NCI-H82 (cell line): ENCODE measurements around the gene CEMP1.

Experiments
- DNase-seq: peaks from one replicate; lab custom pipeline; 2025; lab: John Stamatoyannopoulos, UW

Gene CEMP1

DNA sequence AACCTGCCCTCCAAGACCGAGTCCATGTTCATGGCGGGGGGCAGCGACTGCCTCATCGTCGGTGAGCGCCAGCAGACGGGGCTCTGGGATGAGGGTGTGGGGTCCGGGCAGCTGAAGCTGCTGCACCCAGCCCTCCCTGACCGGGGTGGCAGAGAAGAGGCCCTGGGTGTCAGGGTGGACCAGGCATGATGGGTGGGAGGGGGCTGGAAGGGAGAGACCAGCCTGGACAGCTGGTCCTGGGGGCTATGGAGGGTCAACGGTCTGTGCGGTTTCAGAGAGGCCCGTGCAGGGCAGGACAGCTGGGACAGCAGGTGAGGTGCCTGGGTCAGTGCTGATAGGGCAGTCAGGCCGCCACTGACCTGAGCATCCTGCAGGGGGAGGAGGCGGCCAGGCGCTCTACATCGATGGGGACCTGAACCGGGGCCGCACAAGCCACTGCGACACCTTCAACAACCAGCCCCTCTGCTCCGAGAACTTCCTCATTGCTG is 30.7 kb downstream of the CEMP1 start:
- no peak for DNase-seq

GRCh38 chr16:2499890-2500429 is 31.2 kb downstream of the CEMP1 start:
- DNase-seq, result no peak

DNA sequence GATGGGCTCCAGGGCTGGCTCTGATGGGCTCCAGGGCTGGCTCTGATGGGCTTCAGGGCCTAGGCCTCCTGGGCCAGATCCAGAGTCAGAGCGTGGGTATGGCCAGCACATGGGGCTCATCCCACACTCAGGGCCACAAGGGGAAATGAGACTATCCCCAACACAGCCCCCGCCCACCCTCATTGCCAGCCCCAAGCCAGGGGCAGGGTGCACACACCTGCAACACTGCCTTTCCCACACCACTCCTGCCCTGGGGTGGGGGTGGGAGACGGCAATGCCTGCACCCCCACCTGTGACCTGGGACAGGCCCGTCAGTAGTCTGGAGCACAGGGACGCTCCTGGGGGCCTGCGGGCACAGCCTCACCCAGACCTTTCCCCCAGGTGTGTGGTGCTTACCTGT is 31.8 kb downstream of the CEMP1 start:
- no peak for DNase-seq

DNA sequence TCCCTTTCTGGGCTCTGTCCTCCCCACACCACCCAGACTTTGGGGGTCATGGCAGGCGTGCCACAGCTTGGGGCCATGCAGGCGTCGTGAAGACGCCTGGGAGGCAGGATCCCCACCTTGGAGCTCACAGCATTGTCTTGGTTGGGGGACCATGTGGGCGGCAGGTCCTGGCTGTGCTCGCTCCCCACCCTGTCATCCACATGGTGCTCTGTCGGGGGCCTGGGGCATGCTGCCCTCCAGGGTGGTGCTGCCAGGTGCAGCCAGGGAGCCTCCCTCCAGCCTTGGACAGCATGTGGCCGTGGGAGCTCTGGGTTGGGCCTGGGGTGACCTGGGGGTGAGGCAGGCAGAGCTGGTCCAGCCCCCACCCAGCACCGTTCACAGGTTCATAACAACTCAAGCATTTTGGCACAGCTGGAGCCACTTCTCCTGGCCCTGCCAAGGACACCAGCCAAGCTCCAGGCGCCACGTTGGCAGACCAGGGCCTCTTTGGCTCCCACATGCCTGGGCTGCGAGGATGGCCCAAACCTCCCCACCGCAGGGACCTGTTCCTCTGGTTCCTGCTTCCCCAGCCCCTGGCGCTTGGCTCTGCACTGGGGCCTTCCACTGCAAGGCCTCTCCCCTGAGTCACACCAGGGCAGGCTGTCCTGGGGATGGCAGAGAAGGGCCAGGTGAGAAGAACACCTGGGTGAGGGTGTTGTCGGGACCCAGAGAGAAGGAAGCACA is 32.5 kb downstream of the CEMP1 start:
- DNase-seq, result no peak

GRCh38 chr16:2497695-2498484 is 33.3 kb downstream of the CEMP1 start:
- DNase-seq, result no peak

DNA sequence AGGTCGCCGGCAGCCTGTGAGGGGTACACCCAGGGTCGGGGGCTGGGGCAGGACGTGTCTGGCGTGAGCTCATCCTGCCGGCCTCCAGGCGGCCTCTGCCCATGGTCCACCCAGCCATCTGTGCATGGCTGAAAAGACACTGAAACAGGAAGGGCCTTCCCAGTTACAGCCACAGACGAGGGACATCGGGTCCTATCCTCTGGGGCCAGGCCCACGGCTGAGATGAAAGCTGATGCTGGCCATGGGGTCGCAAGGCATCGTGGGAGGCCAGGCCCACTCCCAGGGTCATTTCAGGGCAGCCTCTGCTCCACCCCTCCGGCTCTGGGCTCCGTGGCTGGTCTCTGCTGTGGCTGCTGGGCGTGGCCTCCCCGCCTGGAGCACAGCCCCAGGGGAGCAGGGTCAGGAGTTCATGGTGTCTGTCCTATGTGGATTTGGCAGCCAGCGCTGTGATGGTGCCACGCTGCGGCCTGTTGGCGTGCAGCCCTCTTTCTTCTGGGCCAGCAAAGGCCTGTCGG is 34.0 kb downstream of the CEMP1 start:
- no peak for DNase-seq

GRCh38 chr16:2496223-2497115 is 34.7 kb downstream of the CEMP1 start:
- no peak for DNase-seq

DNA sequence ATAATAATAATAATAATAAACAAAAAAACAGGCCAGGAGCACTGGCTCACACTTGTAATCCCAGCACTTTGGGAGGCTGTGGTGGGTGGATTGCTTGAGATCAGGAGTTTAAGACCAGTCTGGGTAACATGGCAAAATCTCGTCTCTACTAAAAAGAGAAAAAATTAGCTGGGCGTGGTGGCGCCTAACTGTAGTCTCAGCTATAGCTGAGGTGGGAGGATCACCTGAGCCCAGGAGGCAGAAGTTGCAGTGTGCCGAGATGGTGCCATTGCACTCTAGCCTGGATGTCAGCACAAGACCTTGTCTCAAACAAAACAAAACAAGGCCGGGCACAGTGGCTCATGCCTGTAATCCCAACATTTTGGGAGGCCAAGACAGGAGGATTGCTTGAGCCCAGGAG is 36.2 kb downstream of the CEMP1 start:
- DNase-seq, result no peak

DNA sequence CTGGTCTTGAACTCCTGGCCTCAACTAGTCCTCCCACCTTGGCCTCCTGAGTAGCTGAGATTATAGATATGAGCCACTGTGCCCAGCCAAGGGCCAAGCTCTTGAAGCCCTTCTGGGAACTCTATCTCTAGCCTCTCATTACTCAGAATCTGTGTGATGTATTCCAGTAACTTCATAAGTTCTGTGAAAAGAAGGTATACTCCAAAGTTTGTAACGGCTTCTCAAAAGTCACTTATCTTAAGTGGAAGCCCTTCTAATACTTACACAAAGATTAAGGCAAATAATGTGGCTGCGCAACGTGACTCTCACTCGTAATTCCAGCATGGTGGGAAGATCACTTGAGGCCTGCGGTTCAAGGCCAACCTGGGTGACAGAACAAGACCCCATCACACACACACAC is 36.6 kb downstream of the CEMP1 start:
- no peak for DNase-seq

DNA sequence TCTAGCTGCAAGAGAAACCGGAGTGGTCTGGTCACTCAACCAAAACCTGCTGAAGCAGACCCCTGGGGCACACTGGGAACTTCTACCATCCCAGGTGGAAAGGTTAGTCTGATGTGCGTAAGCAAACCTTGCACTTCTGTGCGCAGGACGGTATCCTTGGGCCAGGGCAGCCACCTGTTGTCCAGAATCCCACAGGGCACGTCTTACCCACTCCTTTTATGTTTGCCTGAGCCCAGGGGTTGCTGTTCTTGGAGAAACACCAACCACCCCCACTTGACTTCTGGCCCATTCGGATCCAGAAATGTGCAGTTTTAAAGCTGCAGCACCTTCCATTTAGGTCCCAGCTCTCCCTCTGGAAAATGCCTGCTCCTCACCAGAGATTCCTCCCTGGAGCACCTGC is 37.6 kb downstream of the CEMP1 start:
- DNase-seq, result no peak

DNA sequence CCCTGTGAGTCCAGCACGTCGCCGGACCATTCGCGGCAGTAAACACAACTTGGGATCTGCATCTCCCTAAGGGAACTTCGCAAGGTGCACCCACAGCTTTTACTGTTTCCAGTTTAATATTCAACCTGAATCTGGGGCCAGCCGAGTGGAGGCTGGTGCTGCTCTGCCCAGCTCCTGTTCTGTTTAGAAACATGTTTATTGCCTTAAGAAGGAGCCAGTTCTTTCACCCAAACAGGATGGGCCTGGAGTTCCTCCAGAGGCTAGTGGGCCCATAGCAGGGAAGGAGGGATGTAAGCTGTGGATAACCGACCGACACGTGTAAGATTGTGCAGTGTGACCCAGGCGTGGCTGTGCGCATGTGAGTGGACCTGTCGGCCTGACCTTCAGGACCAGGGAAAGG is 38.9 kb downstream of the CEMP1 start:
- DNase-seq, result no peak

DNA sequence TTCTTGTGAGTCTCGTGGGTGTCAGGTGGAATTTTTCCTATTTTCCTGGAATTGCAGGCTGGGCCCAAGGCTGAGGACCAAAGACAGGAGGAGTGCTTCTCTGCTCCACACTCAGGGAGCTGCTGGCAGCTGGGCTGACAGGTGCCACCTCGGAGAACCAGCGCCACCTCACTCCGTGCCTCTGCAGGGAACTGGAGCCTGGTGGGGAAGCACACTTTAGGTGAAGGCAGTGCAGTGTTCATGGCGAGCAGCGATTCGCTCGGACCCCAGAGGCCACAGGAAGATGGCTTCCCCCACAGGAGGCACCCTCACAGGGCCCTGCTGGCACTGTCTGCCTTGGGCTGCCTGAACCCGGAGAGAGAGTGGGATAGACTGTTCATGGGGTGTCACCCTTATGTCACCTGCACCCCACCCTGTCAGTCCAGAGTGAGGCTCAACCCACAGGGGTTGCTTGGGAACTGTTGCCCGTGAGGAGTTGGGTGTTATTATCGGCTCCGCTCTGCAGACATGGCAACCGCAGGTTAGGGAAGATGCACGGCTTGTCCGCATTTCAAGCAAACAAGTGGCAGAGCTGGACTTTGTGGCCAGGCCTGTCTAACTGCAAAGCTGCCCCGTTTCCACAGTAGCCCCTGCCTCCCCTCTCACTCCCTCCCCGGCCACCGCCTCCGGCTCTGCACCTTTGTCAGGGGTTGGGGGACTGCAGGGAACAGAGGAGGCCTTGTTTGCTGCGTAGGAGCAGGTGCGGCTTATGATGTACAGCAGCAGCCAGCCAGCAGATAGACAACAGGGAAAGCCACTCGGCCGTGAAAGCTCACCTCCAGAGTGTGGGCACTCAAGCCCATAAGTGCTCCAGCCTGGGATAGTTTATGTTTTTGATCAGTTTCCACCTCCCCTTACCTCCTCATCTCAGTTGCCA is 40.8 kb downstream of the CEMP1 start:
- DNase-seq, result no peak

GRCh38 chr16:2489581-2489980 is 41.6 kb downstream of the CEMP1 start:
- DNase-seq, result no peak

GRCh38 chr16:2487903-2488531 is 43.2 kb downstream of the CEMP1 start:
- DNase-seq, result no peak

DNA sequence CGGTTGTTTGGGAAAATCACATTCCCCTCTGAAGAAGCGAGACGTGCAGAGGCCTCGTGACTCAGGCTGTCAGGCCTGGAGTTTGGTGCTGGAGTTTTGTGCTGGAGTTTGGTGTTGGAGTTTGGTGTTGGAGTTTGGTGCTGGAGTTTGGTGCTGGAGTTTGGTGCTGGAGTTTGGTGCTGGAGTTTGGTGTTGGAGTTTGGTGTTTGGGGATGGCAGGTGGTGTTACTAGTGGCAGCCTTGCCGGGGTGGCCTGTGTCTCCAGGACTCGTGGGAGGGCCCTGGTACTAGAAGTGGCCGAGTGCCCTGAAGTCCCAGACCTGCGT is 43.7 kb downstream of the CEMP1 start:
- DNase-seq, result no peak

DNA sequence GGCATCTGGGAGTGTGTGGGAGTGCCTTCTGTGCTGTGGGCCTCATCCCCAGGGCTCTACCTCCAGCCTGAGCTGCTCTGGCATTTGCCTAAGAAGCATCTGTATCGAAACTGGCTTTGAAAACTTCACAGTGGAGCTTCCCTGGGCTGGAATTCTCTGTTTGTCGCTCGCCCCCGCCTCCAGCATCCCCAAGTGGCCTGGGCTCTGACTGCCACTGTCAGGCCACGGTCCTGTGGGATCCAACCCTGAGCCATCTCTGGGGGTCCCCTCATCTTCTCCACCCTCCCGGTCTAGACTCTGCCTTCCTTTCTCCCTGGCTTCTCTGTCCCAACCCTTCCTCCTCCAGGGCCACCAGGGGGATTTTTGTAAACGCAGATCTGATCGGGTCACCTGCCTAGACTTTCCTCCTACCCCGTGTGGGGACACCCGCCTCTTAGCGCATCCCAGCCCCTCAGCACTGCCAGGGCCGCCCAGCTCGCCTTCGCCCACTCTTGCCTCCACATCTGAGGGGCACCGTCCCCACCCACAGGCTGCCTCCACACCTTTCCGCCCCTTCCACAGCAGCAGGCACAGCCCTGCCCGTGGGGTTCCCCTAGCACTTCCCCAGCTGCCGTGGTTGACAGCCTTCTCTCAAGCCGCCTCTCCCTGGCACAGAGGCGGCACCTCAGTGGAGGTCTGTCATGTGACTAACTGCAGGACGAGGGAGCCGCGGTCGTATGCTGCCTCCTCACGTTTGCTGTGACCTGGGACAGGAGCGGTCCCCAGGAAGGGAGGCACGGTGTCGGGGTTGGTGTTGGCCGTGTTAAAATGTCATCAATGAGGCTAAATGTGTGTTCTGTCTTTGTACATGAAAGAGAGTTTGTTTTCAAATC is 44.3 kb downstream of the CEMP1 start:
- DNase-seq, result no peak

GRCh38 chr16:2485811-2486507 is 45.2 kb downstream of the CEMP1 start:
- DNase-seq, result no peak

DNA sequence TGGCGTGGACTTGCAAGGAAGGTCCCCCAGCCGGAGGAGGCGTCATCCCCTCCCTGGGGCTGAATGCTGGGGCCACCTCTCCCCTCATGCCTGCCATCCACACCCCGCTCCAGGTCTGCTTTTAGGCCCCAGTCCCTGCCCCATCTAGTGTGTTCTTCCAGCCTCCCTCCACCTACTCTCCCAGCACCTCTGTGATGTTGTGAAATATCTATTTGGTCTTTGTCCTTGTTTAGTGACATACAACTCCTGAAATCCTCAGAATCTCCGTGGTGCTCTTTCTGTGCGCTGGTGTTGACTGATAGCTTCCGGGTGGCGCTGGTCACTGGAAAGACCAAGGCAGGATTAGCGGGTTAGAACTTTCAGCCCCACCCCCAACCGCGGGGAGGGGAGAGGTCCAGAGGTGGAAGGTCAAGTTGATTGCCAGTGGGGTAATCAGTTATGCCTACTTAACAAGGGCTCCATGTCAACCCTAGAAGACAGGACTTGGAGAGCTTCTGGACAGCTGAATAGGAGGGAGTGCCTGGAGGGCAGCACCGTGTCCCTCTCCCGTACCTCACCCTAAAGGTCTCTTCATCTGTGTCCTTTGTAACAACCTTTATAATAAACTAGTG is 46.2 kb downstream of the CEMP1 start:
- DNase-seq, result no peak
